SHP77 (cell line): ENCODE results near the gene KLKB1.

ENCODE experiments used
- DNase-seq, 2 experiments: peaks; one replicate each; lab custom pipeline; 2025; lab: John Stamatoyannopoulos, UW

The KLKB1 gene

DNA sequence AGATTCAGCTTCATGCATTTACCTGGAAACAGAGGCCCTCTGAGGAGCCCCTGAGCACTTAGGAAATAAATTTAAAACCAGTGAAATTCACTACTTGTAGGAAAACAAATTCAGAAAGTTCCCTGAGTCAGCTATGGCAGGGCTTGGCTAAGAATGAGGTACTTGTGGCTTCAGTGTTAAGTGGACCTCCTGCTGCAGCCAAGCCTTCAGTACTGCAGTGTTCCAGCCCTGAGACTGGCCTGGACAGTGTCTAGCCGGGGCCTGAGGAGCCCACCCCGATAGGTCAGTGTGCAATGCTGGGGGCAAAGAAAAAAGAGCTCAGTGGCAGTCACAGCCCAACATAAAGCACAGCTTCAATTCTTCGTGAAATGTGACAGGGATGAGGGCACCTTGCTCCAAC lies 80.6 kb downstream of the KLKB1 start:
- no peak for DNase-seq
